Endometrium (tissue), 2 donors: Measurements from ENCODE around the gene PDGFD.

ENCODE experiments used
- FAIRE-seq: peaks from 2 replicates; lab custom pipeline; 2012; peaks lifted over from hg19 to GRCh38; lab: Jason Lieb, UNC
- donor health status: control.
- donor health status: control.

PDGFD gene

GRCh38 chr11:103883856-103884255, 280.1 kb downstream of the PDGFD start:
- FAIRE-seq, result no peak

DNA sequence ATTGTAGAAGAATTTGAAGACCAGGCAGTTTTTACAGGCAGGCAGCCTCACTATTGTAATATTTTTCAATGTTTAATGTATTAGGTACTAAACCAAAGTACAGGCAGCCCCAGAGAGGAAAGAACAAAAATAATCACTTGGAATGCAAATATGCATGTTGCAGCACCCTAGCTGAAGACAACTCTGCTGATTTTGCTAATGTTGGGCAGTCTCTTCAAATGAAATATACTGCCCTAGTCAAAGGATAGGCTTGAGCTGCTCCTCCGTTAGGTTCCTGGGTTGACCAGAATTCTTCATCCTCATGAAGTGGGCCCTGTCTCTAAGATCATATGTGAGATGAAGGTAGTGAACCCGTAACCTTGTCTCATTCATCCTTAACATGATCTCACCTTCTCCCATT, 280.7 kb downstream of the PDGFD start:
- FAIRE-seq, result no peak

GRCh38 chr11:103881584-103881983, 282.4 kb downstream of the PDGFD start:
- no peak for FAIRE-seq

GRCh38 chr11:103880968-103881367, 283.0 kb downstream of the PDGFD start:
- no peak for FAIRE-seq

DNA sequence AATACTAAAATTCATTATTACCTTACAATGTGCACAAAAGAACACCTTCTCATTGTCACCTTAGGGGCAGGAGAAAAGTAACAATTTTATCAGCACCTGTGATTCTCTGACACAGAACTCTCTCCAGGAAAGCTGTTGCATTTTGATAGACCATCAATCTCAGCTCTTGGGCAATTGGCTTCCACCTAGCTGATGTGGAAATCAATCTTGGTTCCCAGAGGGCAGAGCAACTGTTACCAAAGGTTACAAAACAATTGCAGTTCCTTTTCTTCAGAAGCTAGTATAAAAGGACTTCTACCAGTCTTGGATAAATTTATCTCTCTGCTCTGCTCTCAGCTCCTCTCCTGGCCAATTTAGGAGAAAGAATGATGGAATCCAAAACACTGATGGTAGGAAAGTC, 285.3 kb downstream of the PDGFD start:
- no peak for FAIRE-seq

GRCh38 chr11:103877221-103877620, 286.7 kb downstream of the PDGFD start:
- no peak for FAIRE-seq

DNA sequence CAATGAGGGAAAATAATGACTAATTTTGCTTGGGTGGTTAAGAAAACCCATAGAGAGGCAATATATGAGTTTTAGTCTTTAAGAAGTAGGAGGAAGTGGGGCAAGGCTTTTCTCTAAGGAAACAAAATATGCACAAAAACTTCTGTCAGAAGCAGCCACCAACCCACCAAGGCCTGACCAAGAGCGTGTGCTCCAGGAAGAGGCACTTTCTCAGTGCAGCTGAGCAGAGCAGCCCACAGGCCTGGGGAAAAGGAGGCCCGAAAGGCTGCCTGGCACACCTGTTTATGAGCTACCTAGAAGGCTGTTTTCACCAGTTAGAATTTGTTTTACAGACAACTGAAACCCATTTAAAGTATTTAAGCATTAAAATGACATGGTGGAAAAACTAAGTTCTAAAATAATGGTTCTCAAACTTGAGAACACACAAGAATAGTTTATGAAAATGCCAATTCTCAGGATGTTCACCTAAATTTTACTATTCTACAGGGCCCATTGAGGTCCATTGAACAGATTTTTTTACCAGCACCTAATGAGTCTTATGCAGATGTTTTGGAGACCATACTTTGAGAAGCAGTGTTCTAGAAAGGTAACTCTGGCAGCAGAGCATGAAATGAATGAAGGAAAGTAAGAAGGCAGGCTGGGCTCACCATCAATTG, 288.0 kb downstream of the PDGFD start:
- FAIRE-seq, result no peak

- no peak for FAIRE-seq
These were observed 291.2 kb downstream of the PDGFD start for GRCh38 chr11:103872748-103873147.

GRCh38 chr11:103871923-103872551, 291.9 kb downstream of the PDGFD start:
- no peak for FAIRE-seq

GRCh38 chr11:103870821-103871309, 293.1 kb downstream of the PDGFD start:
- FAIRE-seq, result no peak

GRCh38 chr11:103867481-103867880, 296.5 kb downstream of the PDGFD start:
- no peak for FAIRE-seq

- FAIRE-seq, result no peak
These were observed 300.4 kb downstream of the PDGFD start for GRCh38 chr11:103863497-103863896.

- FAIRE-seq, result no peak
These were observed 301.2 kb downstream of the PDGFD start for GRCh38 chr11:103862802-103863174.

DNA sequence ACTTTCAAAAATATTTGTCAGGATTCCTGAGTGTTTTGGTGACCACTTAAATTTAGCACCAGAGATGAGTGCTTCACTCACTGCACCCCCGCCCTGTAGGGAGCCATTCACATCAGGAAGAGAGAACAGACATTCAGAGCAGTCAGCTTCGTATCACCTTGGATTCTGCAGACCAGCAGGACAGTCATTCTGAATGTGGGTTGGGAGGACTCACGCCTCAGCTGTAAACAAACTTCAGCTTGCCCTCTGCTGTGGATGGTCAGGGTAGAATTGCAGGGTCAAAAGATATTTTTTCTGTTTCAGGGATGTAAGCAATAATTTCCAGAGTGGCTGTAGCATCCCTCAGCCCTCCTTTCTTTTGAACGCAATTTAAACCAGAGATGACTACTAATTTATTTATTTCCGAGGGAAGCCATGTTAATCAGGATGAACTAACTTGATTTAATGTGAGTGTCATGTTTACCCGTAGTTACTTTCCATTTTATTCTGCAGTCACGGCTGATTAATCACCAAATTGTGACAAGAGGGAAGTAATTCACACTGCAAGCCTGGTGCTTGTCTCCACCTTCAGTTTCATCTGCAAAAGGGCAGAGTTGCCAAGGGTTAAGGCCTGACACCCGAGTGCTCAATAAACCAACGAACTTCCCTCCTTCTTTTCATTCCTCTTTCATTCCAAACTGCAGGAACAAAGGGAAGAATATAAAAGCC, 301.7 kb downstream of the PDGFD start:
- FAIRE-seq, result no peak
